ENCODE measurements around the gene ATG7. TPM values are rescaled to one million over a fixed set of nuclear protein-coding genes. Genes with fewer than 3 reads are reported as not detected.

The ATG7 gene
- total RNA-seq, 2 experiments from 2014 or later = 21.7 to 28.4 TPM

GRCh38 chr3:11375333-11376088 lies 103.3 kb downstream of the ATG7 start:
- H2AFZ ChIP-seq (ENCODE audit: low read length) = no peak overlapping the region
- H3K4me3 ChIP-seq (ENCODE audit: low read depth, low read length, poor library complexity, severe bottlenecking) = no peak overlapping the region
- no peaks in the 10 kb centered on the region for H3K9me3 ChIP-seq (ENCODE audit: low read length)
- peaks cover 13% of the 10 kb centered on the region for H3K4me1 ChIP-seq (ENCODE audit: insufficient read depth, low read length, poor library complexity, severe bottlenecking)
- H3K27ac ChIP-seq (ENCODE audit: low read depth, low read length, poor library complexity, severe bottlenecking) = no peak overlapping the region
- no peaks in the 10 kb centered on the region for H3K79me2 ChIP-seq (ENCODE audit: insufficient read depth, low read depth, low read length)
- TF ChIP-seq CTCF (conservative IDR thresholded peaks at IDR 0.05; ENCODE audit: low read length) (no peak), EZH2phosphoT487 (IDR thresholded peaks at IDR 0.05; ENCODE audit: borderline replicate concordance, low read depth, low read length) (no peak)
- peaks cover 4% of the 10 kb centered on the region; the same call in 1 of the 2 replicates for H3K36me3 ChIP-seq (ENCODE audit: insufficient read depth, low read length)
- no peaks in the 10 kb centered on the region for H4K20me1 ChIP-seq (ENCODE audit: insufficient read depth, low read length)
- DNase-seq (ENCODE audit: low spot score) = no peak
- no peaks in the 10 kb centered on the region for H3K9me2 ChIP-seq (ENCODE audit: insufficient read depth, low read length)
- intact Hi-C loops (cut with micrococcal nuclease; ENCODE audit: unreplicated experiment) = loop anchor here (5.0 to 10.0 kb wide), 3 partner anchors 462 to 1109 kb away; partner anchors contain the start of gene TSEN2
- H3K4me2 ChIP-seq (ENCODE audit: low read length) = no peak overlapping the region
- ChIA-PET CTCF (ENCODE audit: unreplicated experiment) (interaction anchor here (0.6 kb wide), 1 partner anchor 251 kb away, joined by 3 read pairs; no protein-coding TSS in a partner anchor), POLR2A (interaction anchor here (0.7 kb wide), 1 partner anchor 25 kb away, joined by 3 read pairs; no protein-coding TSS in a partner anchor)
- BruUV-seq (replicated peaks) = no TSS peak

- Histone ChIP-seq H3K27ac (ENCODE audit: low read depth, low read length, poor library complexity, severe bottlenecking) (no peak overlapping the region), H4K20me1 (ENCODE audit: insufficient read depth, low read length) (no peaks in the 10 kb centered on the region), H3K9me3 (ENCODE audit: low read length) (no peaks in the 10 kb centered on the region), H3K79me2 (ENCODE audit: insufficient read depth, low read depth, low read length) (no peaks in the 10 kb centered on the region), H3K4me3 (ENCODE audit: low read depth, low read length, poor library complexity, severe bottlenecking) (no peak overlapping the region), H3K36me3 (ENCODE audit: insufficient read depth, low read length) (peaks cover 4% of the 10 kb centered on the region; the same call in 1 of the 2 replicates), H3K9me2 (ENCODE audit: insufficient read depth, low read length) (no peaks in the 10 kb centered on the region), H2AFZ (ENCODE audit: low read length) (no peak overlapping the region), H3K4me1 (ENCODE audit: insufficient read depth, low read length, poor library complexity, severe bottlenecking) (peaks cover 18% of the 10 kb centered on the region), H3K4me2 (ENCODE audit: low read length) (no peak overlapping the region)
- no TSS peak for BruUV-seq (replicated peaks)
- intact Hi-C loops (cut with micrococcal nuclease; ENCODE audit: unreplicated experiment) = loop anchor here (2.0 to 10.0 kb wide), 6 partner anchors 265 to 1107 kb away; partner anchors contain the start of genes TSEN2 and VGLL4
- ChIA-PET CTCF (ENCODE audit: unreplicated experiment) (no interaction called here), POLR2A (interaction anchor here (0.6 kb wide), 1 partner anchor 98 kb away, joined by 4 read pairs; no protein-coding TSS in a partner anchor)
- DNase-seq (ENCODE audit: low spot score) = no peak
- TF ChIP-seq EZH2phosphoT487 (IDR thresholded peaks at IDR 0.05; ENCODE audit: borderline replicate concordance, low read depth, low read length) (no peak), CTCF (conservative IDR thresholded peaks at IDR 0.05; ENCODE audit: low read length) (no peak)
Observed at GRCh38 chr3:11377719-11378118, 105.5 kb downstream of the ATG7 start.

All from OCI-LY7 (cell line).